CD4-positive, alpha-beta T cell treated with Interleukin-17A for 4 hours (primary cell): ENCODE results near the gene SAE1.

Experiments used
- DNase-seq: peaks from one replicate; pipeline ENCODE4 v3.0.0-alpha.2; 2020; ENCODE audit warnings: mixed read lengths

The SAE1 gene

GRCh38 chr19:47225746-47226425 lies 95.3 kb downstream of the SAE1 start:
- DNase-seq: peak; percentile 89

- DNase-seq: peak; percentile 54
Observed at GRCh38 chr19:47226426-47227351, 96.1 kb downstream of the SAE1 start.

GRCh38 chr19:47227352-47228167 lies 96.9 kb downstream of the SAE1 start:
- peak; percentile 58 for DNase-seq

- DNase-seq: peak; percentile 63
Observed at GRCh38 chr19:47228168-47228936, 97.7 kb downstream of the SAE1 start.

- DNase-seq: peak; percentile 55
Observed at GRCh38 chr19:47228937-47229675, 98.5 kb downstream of the SAE1 start.

GRCh38 chr19:47229676-47230053 lies 99.0 kb downstream of the SAE1 start:
- peak; percentile 47 for DNase-seq

- DNase-seq: peak; percentile 86
Observed at GRCh38 chr19:47230054-47230920, 99.7 kb downstream of the SAE1 start.

GRCh38 chr19:47230921-47231214 lies 100.2 kb downstream of the SAE1 start, which contains the start of gene BBC3:
Gene BBC3 (minus strand): TSS chr19:47231199. CDS start chr19:47228431, 2,768 bp downstream.
- no peak for DNase-seq

- peak; percentile 94 for DNase-seq
Observed at GRCh38 chr19:47231215-47232054, 100.8 kb downstream of the SAE1 start.

- peak; percentile 37 for DNase-seq
Observed at GRCh38 chr19:47232422-47233211, 102.0 kb downstream of the SAE1 start.

GRCh38 chr19:47236072-47236675 lies 105.5 kb downstream of the SAE1 start:
- no peak for DNase-seq

- DNase-seq: peak; percentile 44
Observed at GRCh38 chr19:47239152-47239551, 108.5 kb downstream of the SAE1 start.

GRCh38 chr19:47239610-47240296 lies 109.1 kb downstream of the SAE1 start:
- DNase-seq: peak; percentile 74

- DNase-seq: no peak
Observed at GRCh38 chr19:47240556-47240955, 109.9 kb downstream of the SAE1 start.

- DNase-seq: peak; percentile 98
Observed at GRCh38 chr19:47240996-47241918, 110.6 kb downstream of the SAE1 start.

GRCh38 chr19:47241919-47242577 lies 111.4 kb downstream of the SAE1 start:
- DNase-seq: no peak
